HepG2 (cell line): ENCODE results near the gene EPB41L1. TPM values are rescaled to one million over a fixed set of nuclear protein-coding genes. Genes with fewer than 3 reads are reported as not detected.

Experiments
- ATF1 ChIP-seq: IDR thresholded peaks from 2 replicates; pipeline ENCODE4 v1.6.1; 2016; ENCODE audit warnings: mild to moderate bottlenecking, control low read depth
- CHD2 ChIP-seq: IDR thresholded peaks from 2 replicates; pipeline ENCODE4 v1.6.1; 2011; ENCODE audit warnings: low read depth, low read length, improper control_type of control experiment
- CREB1 ChIP-seq, 2 experiments: fragments of 450-650 bp in 1 of 2; IDR thresholded peaks; 2 replicates each; pipeline ENCODE4 v1.6.1; 2016 to 2017; ENCODE audit warnings: control low read depth in 1 of 2, mild to moderate bottlenecking in 1 of 2, missing compliant biosample characterization in 1 of 2, missing genetic modification characterization in 1 of 2
- CREBL2 ChIP-seq: sonication (generic); formaldehyde crosslinking; IDR thresholded peaks from 2 replicates; pipeline ENCODE4 v1.8.1; 2023; ENCODE audit warnings: missing genetic modification reagents, mild to moderate bottlenecking, borderline replicate concordance
- FOSL1 ChIP-seq: sonication (generic); formaldehyde crosslinking; IDR thresholded peaks from 2 replicates; pipeline ENCODE4 v1.9.0; 2021; ENCODE audit warnings: missing genetic modification reagents, borderline replicate concordance
- FOXP4 ChIP-seq: sonication (generic); formaldehyde crosslinking; IDR thresholded peaks from 2 replicates; pipeline ENCODE4 v1.4.0; 2020; ENCODE audit warnings: missing genetic modification reagents
- KDM5A ChIP-seq: fragments of 200-600 bp; sonication (generic); IDR thresholded peaks from 2 replicates; pipeline ENCODE4 v1.7.0; 2018; ENCODE audit warnings: antibody characterized with exemption, mild to moderate bottlenecking, low read length, borderline replicate concordance
- MAFF ChIP-seq: IDR thresholded peaks from 2 replicates; pipeline ENCODE4 v1.6.1; 2011; ENCODE audit warnings: low read depth, low read length, improper control_type of control experiment
- MYC ChIP-seq: sonication (generic); formaldehyde crosslinking; IDR thresholded peaks from 2 replicates; pipeline ENCODE4 v1.9.0; 2021; ENCODE audit warnings: missing genetic modification reagents, borderline replicate concordance
- RXRA ChIP-seq: sonication (generic); formaldehyde crosslinking; IDR thresholded peaks from 2 replicates; pipeline ENCODE4 v1.5.1; 2020; ENCODE audit warnings: missing genetic modification reagents
- SATB2 ChIP-seq: sonication (generic); formaldehyde crosslinking; IDR thresholded peaks from 2 replicates; pipeline ENCODE4 v1.5.0; 2020; ENCODE audit warnings: missing genetic modification reagents
- SKI ChIP-seq: fragments of 450-650 bp; IDR thresholded peaks from one replicate; pipeline ENCODE4 v1.6.1; 2018; ENCODE audit warnings: mild to moderate bottlenecking; ENCODE audit not compliant: partially characterized antibody
- SNAI1 ChIP-seq: sonication (generic); formaldehyde crosslinking; IDR thresholded peaks from 2 replicates; pipeline ENCODE4 v1.5.0; 2020; ENCODE audit warnings: mild to moderate bottlenecking, missing genetic modification reagents, borderline replicate concordance
- TEF ChIP-seq: sonication (generic); formaldehyde crosslinking; IDR thresholded peaks from 2 replicates; pipeline ENCODE4 v1.5.0; 2020; ENCODE audit warnings: missing genetic modification reagents
- ZKSCAN1 ChIP-seq: fragments of 150-350 bp; IDR thresholded peaks from 2 replicates; pipeline ENCODE4 v1.6.1; 2014; ENCODE audit warnings: low read length
- ZNF143 ChIP-seq: sonication (generic); formaldehyde crosslinking; IDR thresholded peaks from 2 replicates; pipeline ENCODE4 v1.4.0; 2020; ENCODE audit warnings: missing genetic modification reagents
- ZNF253 ChIP-seq: sonication (generic); formaldehyde crosslinking; IDR thresholded peaks from 2 replicates; pipeline ENCODE4 v1.8.0; 2022; ENCODE audit warnings: mild to moderate bottlenecking, missing genetic modification reagents, borderline replicate concordance
- ZNF513 ChIP-seq: sonication (generic); formaldehyde crosslinking; conservative IDR thresholded peaks from 2 replicates; pipeline ENCODE4 v1.5.0; 2020; ENCODE audit warnings: missing genetic modification reagents
- ZNF550 ChIP-seq: sonication (generic); formaldehyde crosslinking; IDR thresholded peaks from 2 replicates; pipeline ENCODE4 v1.4.0; 2020; ENCODE audit warnings: mild to moderate bottlenecking, missing genetic modification reagents, borderline replicate concordance
- ZNF615 ChIP-seq: sonication (generic); formaldehyde crosslinking; IDR thresholded peaks from 2 replicates; pipeline ENCODE4 v1.5.0; 2020; ENCODE audit warnings: mild to moderate bottlenecking, missing genetic modification reagents, borderline replicate concordance
- ZNF746 ChIP-seq: sonication (generic); formaldehyde crosslinking; IDR thresholded peaks from 2 replicates; pipeline ENCODE4 v1.8.0; 2022; ENCODE audit warnings: mild to moderate bottlenecking, missing genetic modification reagents
- ZNF788 ChIP-seq: sonication (generic); formaldehyde crosslinking; IDR thresholded peaks from 2 replicates; pipeline ENCODE4 v1.5.0; 2020; ENCODE audit warnings: mild to moderate bottlenecking, missing genetic modification reagents, borderline replicate concordance
- ZNF790 ChIP-seq: sonication (generic); formaldehyde crosslinking; IDR thresholded peaks from 2 replicates; pipeline ENCODE4 v1.8.0; 2022; ENCODE audit warnings: missing genetic modification reagents, mild to moderate bottlenecking, borderline replicate concordance
- polyA plus RNA-seq, 8 experiments: library from polyadenylated mRNA; depleted of rRNA in 3 of 8; stranded (reverse) in 7 of 8; unstranded in 1 of 8; fragments of >200 nt; fragmentation: Illumina TruSeq in 4 of 8; extraction: Trizol in 4 of 8; gene quantifications; 2 replicates each; pipeline versions ENCODE4 v1.2.1 to v1.2.3, GENCODE V29; 2011 to 2016; ENCODE audit warnings: low read depth in 4 of 8, missing spikeins in 1 of 8, mixed read lengths in 1 of 8; ENCODE audit not compliant: insufficient read depth in 1 of 8
- total RNA-seq, 5 experiments: library from RNA; depleted of rRNA; stranded (reverse); fragments of >200 nt; fragmentation: Illumina TruSeq; extraction: Trizol; gene quantifications; 2 replicates each; pipeline ENCODE4 v1.2.3, GENCODE V29; 2016; ENCODE audit warnings: low read depth in 1 of 5

Gene EPB41L1
- total and polyA plus RNA-seq, 2 of the 13 experiments (the other 11 are each of a cell fraction or from before 2014, with no cell fraction given), result 16.7 to 39.0 TPM

GRCh38 chr20:36183155-36183944 is 28.8 kb downstream of the EPB41L1 start (continued):
- TF ChIP-seq ZNF550 (CRISPR knock-in tag) (0 out of 2 replicates have a peak, but pooled peaks have one; percentile 31), ATF1 (CRISPR knock-in tag) (peak; percentile 70), FOXP4 (CRISPR knock-in tag) (peak; percentile 78), CHD2 (no peak; the same call in 1 of the 2 replicates), SNAI1 (no peak), MYC (CRISPR knock-in tag) (peak; percentile 52; the same call in 1 of the 2 replicates), FOSL1 (CRISPR knock-in tag) (no peak), SKI (peak; percentile 90), ZKSCAN1 (no peak), ZNF253 (CRISPR knock-in tag) (no peak), RXRA (peak; percentile 97), ZNF788 (CRISPR knock-in tag) (peak; percentile 83; the same call in 1 of the 2 replicates), MAFF (peak; percentile 33), TEF (CRISPR knock-in tag) (no peak), ZNF513 (CRISPR knock-in tag) (no peak), ZNF790 (CRISPR knock-in tag) (no peak), ZNF746 (CRISPR knock-in tag) (peak; percentile 93; the same call in 1 of the 2 replicates), KDM5A (0 out of 2 replicates have a peak, but pooled peaks have one; percentile 10), CREBL2 (no peak; the same call in none of the 2 replicates), ZNF615 (peak; percentile 70; the same call in 1 of the 2 replicates), ZNF143 (CRISPR knock-in tag) (no peak; the same call in 1 of the 2 replicates), CREB1 (IDR thresholded peaks at IDR 0.05) (peak; percentile 78), CREB1 (CRISPR knock-in tag; IDR thresholded peaks at IDR 0.05) (peak; percentile 84), SATB2 (no peak)
